OCI-LY3 (cell line): ENCODE results near the gene SKAP2.

Experiments
- H2AFZ ChIP-seq: fragments of 200-600, 300-600 bp; shearing (Covaris generic); 2 replicates; pipeline ENCODE4 v1.6.0; 2014; ENCODE audit warnings: antibody characterized with exemption, low read depth, low read length
- H3K27ac ChIP-seq: fragments of 200-600, 300-600 bp; sonication (generic); 2 replicates; pipeline ENCODE4 v1.5.1; 2014; ENCODE audit warnings: mild to moderate bottlenecking, low read length, moderate library complexity, mixed read lengths
- H3K27me3 ChIP-seq: fragments of 200-600, 300-600 bp; sonication (generic); 2 replicates; pipeline ENCODE4 v1.6.1; 2014; ENCODE audit warnings: low read depth, low read length, mixed read lengths
- H3K36me3 ChIP-seq: fragments of 200-600, 300-600 bp; sonication (generic); replicated peaks from 2 replicates; pipeline ENCODE3; 2014; ENCODE audit warnings: low read depth, low read length, mixed read lengths
- H3K4me1 ChIP-seq: fragments of 300-600, 200-600 bp; sonication (generic); 2 replicates; pipeline ENCODE4 v1.6.1; 2014; ENCODE audit warnings: low read length, mixed read lengths
- H3K4me2 ChIP-seq: fragments of 200-600, 300-600 bp; sonication (generic); 2 replicates; pipeline ENCODE4 v1.6.1; 2014; ENCODE audit warnings: low read length, mixed read lengths
- H3K4me3 ChIP-seq: fragments of 300-600, 200-600 bp; sonication (generic); 2 replicates; pipeline ENCODE4 v1.5.1; 2014; ENCODE audit warnings: antibody characterized with exemption, mild to moderate bottlenecking, low read length, moderate library complexity
- H3K79me2 ChIP-seq: fragments of 300-600, 200-600 bp; shearing (Covaris generic); 2 replicates; pipeline ENCODE4 v1.6.1; 2014; ENCODE audit warnings: mild to moderate bottlenecking, low read length, mixed read lengths
- H3K9ac ChIP-seq: fragments of 300-600, 200-600 bp; shearing (Covaris generic); 2 replicates; pipeline ENCODE4 v1.6.0; 2014; ENCODE audit warnings: mild to moderate bottlenecking, low read length, moderate library complexity
- H3K9me3 ChIP-seq: fragments of 200-600, 300-600 bp; shearing (Covaris generic); 2 replicates; pipeline ENCODE4 v1.6.1; 2014; ENCODE audit warnings: low read length, mixed read lengths; ENCODE audit not compliant: insufficient read depth
- H4K20me1 ChIP-seq: fragments of 200-600, 300-600 bp; sonication (generic); 2 replicates; pipeline ENCODE4 v1.6.1; 2016; ENCODE audit warnings: low read length, mixed read lengths; ENCODE audit not compliant: insufficient read depth
- CTCF ChIP-seq: fragments of 200-600, 300-600 bp; sonication (generic); IDR thresholded peaks from 2 replicates; pipeline ENCODE4 v1.5.1; 2014; ENCODE audit warnings: antibody characterized with exemption, low read length, low read depth
- EZH2phosphoT487 ChIP-seq: fragments of 200-600 bp; shearing (Covaris generic); IDR thresholded peaks from 2 replicates; pipeline ENCODE4 v1.6.1; 2018; ENCODE audit warnings: antibody characterized with exemption, mixed run types, low read depth

Gene SKAP2

GRCh38 chr7:26868841-26869495 is 4.6 kb upstream of the SKAP2 start:
- H3K27ac ChIP-seq: no peak overlapping the region
- no peak overlapping the region for H3K9ac ChIP-seq
- H3K4me3 ChIP-seq: no peak overlapping the region
- H3K36me3 ChIP-seq: no peaks in the 10 kb centered on the region
- no peaks in the 10 kb centered on the region for H3K27me3 ChIP-seq
- H3K9me3 ChIP-seq: no peaks in the 10 kb centered on the region
- peaks cover 5% of the 10 kb centered on the region; the same call in 1 of the 2 replicates for H3K4me1 ChIP-seq
- peaks cover 4% of the 10 kb centered on the region; the same call in 1 of the 2 replicates for H3K79me2 ChIP-seq
- H2AFZ ChIP-seq: no peak overlapping the region
- no peaks in the 10 kb centered on the region for H4K20me1 ChIP-seq
- TF ChIP-seq EZH2phosphoT487 (no peak), CTCF (no peak)
- H3K4me2 ChIP-seq: no peak overlapping the region

GRCh38 chr7:26865094-26865388 is 651 bp upstream of the SKAP2 start:
- Histone ChIP-seq H3K4me2 (peak overlapping the region; percentile 63), H3K4me1 (peaks cover 26% of the 10 kb centered on the region), H3K27me3 (no peaks in the 10 kb centered on the region), H3K4me3 (peak overlapping the region; percentile 97), H3K79me2 (peaks cover 35% of the 10 kb centered on the region), H4K20me1 (peaks cover 4% of the 10 kb centered on the region; the same call in 1 of the 2 replicates), H3K9ac (peak overlapping the region; percentile 64), H3K36me3 (no peaks in the 10 kb centered on the region), H3K27ac (peak overlapping the region; percentile 67), H2AFZ (peak overlapping the region; percentile 84), H3K9me3 (no peaks in the 10 kb centered on the region)
- TF ChIP-seq EZH2phosphoT487 (no peak), CTCF (no peak)

- Histone ChIP-seq H3K27ac (peak overlapping the region; percentile 92), H3K9me3 (no peaks in the 10 kb centered on the region), H3K4me2 (peak overlapping the region; percentile 79), H4K20me1 (peaks cover 17% of the 10 kb centered on the region; the same call in 1 of the 2 replicates), H3K4me1 (peaks cover 28% of the 10 kb centered on the region), H3K4me3 (peak overlapping the region; percentile 97), H3K79me2 (peaks cover 47% of the 10 kb centered on the region), H3K36me3 (no peaks in the 10 kb centered on the region), H3K27me3 (no peaks in the 10 kb centered on the region), H3K9ac (peak overlapping the region; percentile 98), H2AFZ (peak overlapping the region; percentile 23; the same call in 1 of the 2 replicates)
- no peak for TF ChIP-seq CTCF
- no peak for TF ChIP-seq EZH2phosphoT487
Measured at GRCh38 chr7:26863518-26864308, 677 bp downstream of the SKAP2 start.

- H3K4me3 ChIP-seq: peak overlapping the region; percentile 97
- no peaks in the 10 kb centered on the region for H3K36me3 ChIP-seq
- H3K9ac ChIP-seq: peak overlapping the region; percentile 98
Measured at GRCh38 chr7:26862834-26863233, 1.6 kb downstream of the SKAP2 start.

More at GRCh38 chr7:26862834-26863233, 1.6 kb downstream of the SKAP2 start:
- no peaks in the 10 kb centered on the region for H3K27me3 ChIP-seq
- peaks cover 26% of the 10 kb centered on the region for H4K20me1 ChIP-seq
- peaks cover 37% of the 10 kb centered on the region for H3K4me1 ChIP-seq
- TF ChIP-seq CTCF (no peak), EZH2phosphoT487 (no peak)
- H3K27ac ChIP-seq: peak overlapping the region; percentile 92
- peaks cover 53% of the 10 kb centered on the region for H3K79me2 ChIP-seq
- H3K4me2 ChIP-seq: peak overlapping the region; percentile 79
- H3K9me3 ChIP-seq: no peaks in the 10 kb centered on the region
- no peak overlapping the region for H2AFZ ChIP-seq
